SU-DHL-6 (cell line): ENCODE results near the gene DYNC2H1.

Experiments
- H2AFZ ChIP-seq: fragments of 200-600 bp; sonication (generic); 2 replicates; pipeline ENCODE4 v1.6.1; 2014; ENCODE audit warnings: low read depth, mild to moderate bottlenecking, moderate library complexity, mixed read lengths, antibody characterized with exemption, low read length; ENCODE audit not compliant: severe bottlenecking
- H3F3A ChIP-seq: fragments of 200-600 bp; shearing (Covaris generic); 2 replicates; pipeline ENCODE4 v1.6.0; 2016; ENCODE audit warnings: antibody characterized with exemption, mild to moderate bottlenecking; ENCODE audit not compliant: insufficient read depth
- H3K27ac ChIP-seq: fragments of 200-600 bp; sonication (generic); 2 replicates; pipeline ENCODE4 v1.5.1; 2016; ENCODE audit warnings: low read depth, mild to moderate bottlenecking, low read length, moderate library complexity, mixed read lengths
- H3K27me3 ChIP-seq: fragments of 200-600 bp; sonication (generic), shearing (Covaris generic); 2 replicates; pipeline ENCODE4 v1.6.0; 2014; ENCODE audit warnings: mild to moderate bottlenecking, low read length
- H3K36me3 ChIP-seq: fragments of 200-600 bp; sonication (generic); 2 replicates; pipeline ENCODE4 v1.6.1; 2014; ENCODE audit warnings: mild to moderate bottlenecking, low read length, mixed read lengths
- H3K4me2 ChIP-seq: fragments of 300-600, 200-600 bp; shearing (Covaris generic), sonication (generic); 2 replicates; pipeline ENCODE4 v1.6.0; 2014; ENCODE audit warnings: low read length, low read depth, mild to moderate bottlenecking; ENCODE audit not compliant: poor library complexity, severe bottlenecking
- H3K4me3 ChIP-seq: fragments of 200-600 bp; sonication (generic); 2 replicates; pipeline ENCODE4 v1.5.1; 2014; ENCODE audit warnings: antibody characterized with exemption, low read length, mild to moderate bottlenecking, mixed read lengths; ENCODE audit not compliant: insufficient read depth, poor library complexity, severe bottlenecking
- H3K79me2 ChIP-seq: fragments of 200-600 bp; sonication (generic); 2 replicates; pipeline ENCODE4 v1.6.1; 2014; ENCODE audit warnings: mild to moderate bottlenecking, low read length, moderate library complexity; ENCODE audit not compliant: insufficient read depth
- H3K9ac ChIP-seq: fragments of 200-600 bp; sonication (generic); 2 replicates; pipeline ENCODE4 v1.7.0; 2014; ENCODE audit warnings: mild to moderate bottlenecking, low read length
- H3K9me2 ChIP-seq: fragments of 200-600 bp; sonication (generic); replicated peaks from 2 replicates; pipeline ENCODE4 v1.6.1; 2014; ENCODE audit warnings: low read length; ENCODE audit not compliant: insufficient read depth
- H3K9me3 ChIP-seq: fragments of 200-600 bp; sonication (generic); 2 replicates; pipeline ENCODE4 v1.6.1; 2014; ENCODE audit warnings: low read length, mixed read lengths; ENCODE audit not compliant: insufficient read depth
- H4K20me1 ChIP-seq: fragments of 200-600 bp; sonication (generic); 2 replicates; pipeline ENCODE4 v1.6.1; 2014; ENCODE audit warnings: low read depth, mild to moderate bottlenecking, antibody characterized with exemption, low read length, moderate library complexity, mixed read lengths
- CTCF ChIP-seq: fragments of 200-600 bp; sonication (generic); IDR thresholded peaks from one replicate; pipeline ENCODE4 v1.5.1; 2017; ENCODE audit warnings: antibody characterized with exemption, mild to moderate bottlenecking, low read length, moderate library complexity; ENCODE audit not compliant: insufficient read depth, poor library complexity, severe bottlenecking
- EZH2phosphoT487 ChIP-seq: fragments of 200-600 bp; sonication (generic), shearing (Covaris generic); conservative IDR thresholded peaks from 2 replicates; pipeline ENCODE4 v1.6.1; 2018; ENCODE audit warnings: mild to moderate bottlenecking, antibody characterized with exemption, low read length, moderate library complexity, mixed read lengths

Gene DYNC2H1

GRCh38 chr11:103364687-103365086 is 255.5 kb downstream of the DYNC2H1 start:
- TF ChIP-seq CTCF (no peak), EZH2phosphoT487 (no peak)
- H3K9me3 ChIP-seq: no peaks in the 10 kb centered on the region
- H3K9ac ChIP-seq: no peak overlapping the region
- H3K79me2 ChIP-seq: no peaks in the 10 kb centered on the region
- H2AFZ ChIP-seq: no peak overlapping the region
- no peaks in the 10 kb centered on the region for H4K20me1 ChIP-seq
- H3K36me3 ChIP-seq: no peaks in the 10 kb centered on the region
- H3F3A ChIP-seq: no peaks in the 10 kb centered on the region
- H3K27ac ChIP-seq: no peak overlapping the region
- H3K4me2 ChIP-seq: no peak overlapping the region
- no peak overlapping the region for H3K4me3 ChIP-seq
- H3K27me3 ChIP-seq: no peaks in the 10 kb centered on the region
- no peaks in the 10 kb centered on the region for H3K9me2 ChIP-seq

GRCh38 chr11:103367650-103368049 is 258.4 kb downstream of the DYNC2H1 start:
- no peaks in the 10 kb centered on the region for H3F3A ChIP-seq
- H3K27ac ChIP-seq: no peak overlapping the region
- TF ChIP-seq EZH2phosphoT487 (no peak), CTCF (no peak)
- H3K9me2 ChIP-seq: no peaks in the 10 kb centered on the region
- no peak overlapping the region for H3K4me2 ChIP-seq
- no peaks in the 10 kb centered on the region for H3K9me3 ChIP-seq
- H3K36me3 ChIP-seq: no peaks in the 10 kb centered on the region
- H3K27me3 ChIP-seq: no peaks in the 10 kb centered on the region
- H3K79me2 ChIP-seq: no peaks in the 10 kb centered on the region
- no peak overlapping the region for H3K4me3 ChIP-seq
- no peak overlapping the region for H2AFZ ChIP-seq
- no peaks in the 10 kb centered on the region for H4K20me1 ChIP-seq
- H3K9ac ChIP-seq: no peak overlapping the region

GRCh38 chr11:103368145-103368544 is 258.9 kb downstream of the DYNC2H1 start:
- no peaks in the 10 kb centered on the region for H3K79me2 ChIP-seq
- no peaks in the 10 kb centered on the region for H4K20me1 ChIP-seq
- TF ChIP-seq CTCF (no peak), EZH2phosphoT487 (no peak)
- no peaks in the 10 kb centered on the region for H3K36me3 ChIP-seq
- H3K27me3 ChIP-seq: no peaks in the 10 kb centered on the region
- no peaks in the 10 kb centered on the region for H3K9me3 ChIP-seq
- H2AFZ ChIP-seq: no peak overlapping the region
- H3F3A ChIP-seq: no peaks in the 10 kb centered on the region
- H3K4me3 ChIP-seq: no peak overlapping the region
- H3K9me2 ChIP-seq: no peaks in the 10 kb centered on the region
- H3K27ac ChIP-seq: no peak overlapping the region
- H3K4me2 ChIP-seq: no peak overlapping the region
- H3K9ac ChIP-seq: no peak overlapping the region
